Colonic mucosa (tissue), 4 donors: ENCODE data around the gene IBSP. TPM values are rescaled to one million over a fixed set of nuclear protein-coding genes. Genes with fewer than 3 reads are reported as not detected.

Source experiments
- DNase-seq: peaks from one replicate; pipeline ENCODE4 v3.0.0-alpha.2; 2020
- H3K27ac ChIP-seq: fragments of 200-600 bp; one replicate; pipeline ENCODE4 v1.8.0; 2021
- H3K27me3 ChIP-seq: fragments of 200-600 bp; one replicate; pipeline ENCODE4 v1.8.0; 2021
- H3K36me3 ChIP-seq: fragments of 200-600 bp; one replicate; pipeline ENCODE4 v1.8.0; 2021
- H3K4me1 ChIP-seq: fragments of 200-600 bp; one replicate; pipeline ENCODE4 v1.8.0; 2021; ENCODE audit warnings: mild to moderate bottlenecking
- H3K4me3 ChIP-seq: fragments of 200-600 bp; one replicate; pipeline ENCODE4 v1.8.0; 2021
- H3K9ac ChIP-seq, 2 donors: one replicate each; pipeline ENCODE4 v1.7.0; 2013; ENCODE audit warnings: control low read depth in 2 of 2, low read depth in 2 of 2, low read length in 2 of 2
- H3K9me3 ChIP-seq: fragments of 200-600 bp; one replicate; pipeline ENCODE4 v1.8.0; 2021
- intact Hi-C: fragments of 100-400 bp; cut with DNase I; formaldehyde crosslinking; loops from one replicate; pipeline ENCODE4 v1.14.1; 2022
- total RNA-seq, 2 donors: library from RNA; stranded (reverse); fragmentation: NEBNext Ultra II Directional in 1 of 2; extraction: Animal tissue kit (Norgen Biotek cat#: 25700) in 1 of 2; gene quantifications; one replicate each; pipeline ENCODE4 v1.2.1, GENCODE V29; 2021
- TF ChIP-seq, protein P1 (sequence below): fragments of 200-600 bp; IDR thresholded peaks from one replicate; pipeline ENCODE4 v1.8.0; 2022; ENCODE audit warnings: antibody characterized with exemption, mild to moderate bottlenecking
- donor health status: healthy.
- donor health status: DM: no; HTN: no; CAD: no.
- donor health status: DM: no; HTN: no; CAD: no.

The IBSP gene
- total RNA-seq, 2 donors from 2014 or later = not detected

DNA sequence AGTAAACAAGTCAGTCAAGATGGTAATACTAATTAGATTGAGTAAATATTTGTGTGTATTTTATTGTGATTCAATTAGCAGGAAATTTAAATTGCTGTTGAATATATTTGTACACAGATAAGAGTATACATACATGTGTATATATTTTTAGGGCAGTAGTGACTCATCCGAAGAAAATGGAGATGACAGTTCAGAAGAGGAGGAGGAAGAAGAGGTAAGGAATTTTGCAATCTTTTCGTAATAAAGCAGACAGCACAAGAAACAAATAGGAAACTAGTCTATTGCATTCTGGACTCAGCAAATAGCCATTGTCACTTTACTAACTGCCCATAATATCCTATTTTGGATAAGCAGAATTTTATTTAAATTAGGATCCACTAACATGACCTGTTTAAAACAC is 6.6 kb downstream of the IBSP start:
- no peaks in the 10 kb centered on the region for H3K27me3 ChIP-seq
- intact Hi-C loops = no loop called here

GRCh38 chr4:87806520-87806919 is 7.2 kb downstream of the IBSP start:
- TF ChIP-seq, protein P1, sequence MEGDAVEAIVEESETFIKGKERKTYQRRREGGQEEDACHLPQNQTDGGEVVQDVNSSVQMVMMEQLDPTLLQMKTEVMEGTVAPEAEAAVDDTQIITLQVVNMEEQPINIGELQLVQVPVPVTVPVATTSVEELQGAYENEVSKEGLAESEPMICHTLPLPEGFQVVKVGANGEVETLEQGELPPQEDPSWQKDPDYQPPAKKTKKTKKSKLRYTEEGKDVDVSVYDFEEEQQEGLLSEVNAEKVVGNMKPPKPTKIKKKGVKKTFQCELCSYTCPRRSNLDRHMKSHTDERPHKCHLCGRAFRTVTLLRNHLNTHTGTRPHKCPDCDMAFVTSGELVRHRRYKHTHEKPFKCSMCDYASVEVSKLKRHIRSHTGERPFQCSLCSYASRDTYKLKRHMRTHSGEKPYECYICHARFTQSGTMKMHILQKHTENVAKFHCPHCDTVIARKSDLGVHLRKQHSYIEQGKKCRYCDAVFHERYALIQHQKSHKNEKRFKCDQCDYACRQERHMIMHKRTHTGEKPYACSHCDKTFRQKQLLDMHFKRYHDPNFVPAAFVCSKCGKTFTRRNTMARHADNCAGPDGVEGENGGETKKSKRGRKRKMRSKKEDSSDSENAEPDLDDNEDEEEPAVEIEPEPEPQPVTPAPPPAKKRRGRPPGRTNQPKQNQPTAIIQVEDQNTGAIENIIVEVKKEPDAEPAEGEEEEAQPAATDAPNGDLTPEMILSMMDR = no peak
- no peak overlapping the region for H3K27ac ChIP-seq
- no peaks in the 10 kb centered on the region for H3K9me3 ChIP-seq
- H3K27me3 ChIP-seq = no peaks in the 10 kb centered on the region
- no peak for DNase-seq
- no peak overlapping the region for H3K4me3 ChIP-seq
- H3K36me3 ChIP-seq = no peaks in the 10 kb centered on the region
- no peaks in the 10 kb centered on the region for H3K4me1 ChIP-seq
- intact Hi-C loops = no loop called here
- no peak overlapping the region for H3K9ac ChIP-seq

More for the DNA sequence above, 6.6 kb downstream of the IBSP start:
- Histone ChIP-seq H3K36me3 (no peaks in the 10 kb centered on the region), H3K9ac (no peak overlapping the region), H3K9me3 (no peaks in the 10 kb centered on the region), H3K4me1 (no peaks in the 10 kb centered on the region), H3K4me3 (no peak overlapping the region), H3K27ac (no peak overlapping the region)
- DNase-seq = no peak
- TF ChIP-seq, protein P1 = no peak

DNA sequence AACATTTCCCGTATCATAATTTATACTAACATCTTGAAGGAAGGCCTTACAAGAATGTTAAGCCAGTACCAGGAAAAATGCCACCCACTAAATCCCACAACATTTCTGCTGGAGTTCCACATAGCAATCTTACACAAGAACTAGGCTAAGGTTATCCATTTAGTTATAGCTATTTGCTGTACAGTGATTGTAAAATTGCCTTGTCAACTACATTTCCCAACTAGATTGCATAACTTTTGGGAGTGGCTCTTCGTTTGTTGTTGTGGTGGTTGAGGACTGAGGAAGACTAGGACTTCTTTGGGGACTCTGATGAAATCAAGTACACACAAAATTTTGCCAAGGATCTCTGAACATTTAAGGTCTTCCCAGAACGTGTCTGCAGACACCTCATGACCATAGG is 8.0 kb downstream of the IBSP start:
- Histone ChIP-seq H3K4me3 (no peak overlapping the region), H3K9ac (no peak overlapping the region), H3K36me3 (no peaks in the 10 kb centered on the region), H3K27me3 (no peaks in the 10 kb centered on the region), H3K4me1 (no peaks in the 10 kb centered on the region), H3K9me3 (no peaks in the 10 kb centered on the region), H3K27ac (no peak overlapping the region)
- TF ChIP-seq, protein P1 = no peak
- intact Hi-C loops = no loop called here
- no peak for DNase-seq

DNA sequence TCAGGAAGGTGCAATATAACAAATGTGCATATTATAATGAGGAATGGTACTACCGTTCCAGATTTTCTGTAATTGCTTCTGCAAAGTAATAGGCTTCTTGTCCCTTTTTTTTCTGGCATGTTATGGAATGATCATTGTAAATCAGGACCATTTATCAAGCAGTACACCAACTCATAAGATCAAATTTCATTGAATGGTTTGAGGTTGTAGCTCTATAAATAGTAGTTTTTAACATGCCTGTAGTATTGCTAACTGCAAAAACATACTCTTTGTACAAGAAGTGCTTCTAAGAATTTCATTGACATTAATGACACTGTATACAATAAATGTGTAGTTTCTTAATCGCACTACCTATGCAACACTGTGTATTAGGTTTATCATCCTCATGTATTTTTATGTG is 12.6 kb downstream of the IBSP start:
- TF ChIP-seq, protein P1 = no peak
- no peak overlapping the region for H3K27ac ChIP-seq
- intact Hi-C loops = no loop called here
- H3K9ac ChIP-seq = no peak overlapping the region
- DNase-seq = no peak
- H3K36me3 ChIP-seq = no peaks in the 10 kb centered on the region
- H3K9me3 ChIP-seq = no peaks in the 10 kb centered on the region
- H3K27me3 ChIP-seq = no peaks in the 10 kb centered on the region
- H3K4me1 ChIP-seq = no peaks in the 10 kb centered on the region
- no peak overlapping the region for H3K4me3 ChIP-seq

- Histone ChIP-seq H3K27me3 (no peaks in the 10 kb centered on the region), H3K9me3 (no peaks in the 10 kb centered on the region), H3K9ac (no peak overlapping the region), H3K4me1 (no peaks in the 10 kb centered on the region), H3K27ac (no peak overlapping the region), H3K36me3 (no peaks in the 10 kb centered on the region), H3K4me3 (no peak overlapping the region)
- DNase-seq = no peak
- intact Hi-C loops = no loop called here
- TF ChIP-seq, protein P1 = no peak
Observed at GRCh38 chr4:87819281-87819919, 20.0 kb downstream of the IBSP start.
